ENCODE data around the gene RUNX2.

RUNX2 gene

GRCh38 chr6:45502456-45502855 lies 174.3 kb downstream of the RUNX2 start (continued):
- TF ChIP-seq PATZ1 (CRISPR knock-in tag; IDR thresholded peaks at IDR 0.05; ENCODE audit: borderline replicate concordance): no peak
- no peak for TF ChIP-seq ISL1 (CRISPR knock-in tag; IDR thresholded peaks at IDR 0.05)
- no peak for TF ChIP-seq POU6F1 (CRISPR knock-in tag; IDR thresholded peaks at IDR 0.05; ENCODE audit: borderline replicate concordance, low read depth)
- no peak for TF ChIP-seq ZNF70 (CRISPR knock-in tag; IDR thresholded peaks at IDR 0.05)
- TF ChIP-seq ZFP30 (CRISPR knock-in tag; IDR thresholded peaks at IDR 0.05): no peak
- no peak for TF ChIP-seq TCF4 (CRISPR knock-in tag; IDR thresholded peaks at IDR 0.05; ENCODE audit: borderline replicate concordance)
- no peak for TF ChIP-seq CSDC2 (CRISPR knock-in tag; IDR thresholded peaks at IDR 0.05)
- TF ChIP-seq TOX (CRISPR knock-in tag; IDR thresholded peaks at IDR 0.05; ENCODE audit: borderline replicate concordance): no peak

GRCh38 chr6:45504947-45505346 lies 176.8 kb downstream of the RUNX2 start:
- ATAC-seq: peak; percentile 87

GRCh38 chr6:45505470-45505869 lies 177.3 kb downstream of the RUNX2 start:
- ATAC-seq: no peak
- TF ChIP-seq ESRRG (CRISPR knock-in tag; IDR thresholded peaks at IDR 0.05): no peak
- no peak for TF ChIP-seq ISL1 (CRISPR knock-in tag; IDR thresholded peaks at IDR 0.05)
- no peak for TF ChIP-seq CSRNP3 (CRISPR knock-in tag; IDR thresholded peaks at IDR 0.05)
- no peak for TF ChIP-seq PPARA (CRISPR knock-in tag; IDR thresholded peaks at IDR 0.05; ENCODE audit: borderline replicate concordance)
- no peak for TF ChIP-seq ARNTL (CRISPR knock-in tag; IDR thresholded peaks at IDR 0.05; ENCODE audit: borderline replicate concordance, low read depth)
- TF ChIP-seq ZFP30 (CRISPR knock-in tag; IDR thresholded peaks at IDR 0.05): no peak
- TF ChIP-seq CREB5 (CRISPR knock-in tag; IDR thresholded peaks at IDR 0.05; ENCODE audit: low read depth): no peak
- TF ChIP-seq TCF4 (CRISPR knock-in tag; IDR thresholded peaks at IDR 0.05; ENCODE audit: borderline replicate concordance): no peak
- TF ChIP-seq ZNF565 (CRISPR knock-in tag; conservative IDR thresholded peaks at IDR 0.05; ENCODE audit: low read depth): no peak
- TF ChIP-seq RARB (CRISPR knock-in tag; IDR thresholded peaks at IDR 0.05): no peak
- no peak for TF ChIP-seq GLIS3 (CRISPR knock-in tag; IDR thresholded peaks at IDR 0.05)
- TF ChIP-seq OSR1 (CRISPR knock-in tag; IDR thresholded peaks at IDR 0.05): no peak
- no peak for TF ChIP-seq TSHZ2 (CRISPR knock-in tag; IDR thresholded peaks at IDR 0.05)
- TF ChIP-seq ZNF8 (CRISPR knock-in tag; IDR thresholded peaks at IDR 0.05): no peak
- no peak for TF ChIP-seq ZFP3 (CRISPR knock-in tag; IDR thresholded peaks at IDR 0.05)
- TF ChIP-seq SNAI2 (CRISPR knock-in tag; IDR thresholded peaks at IDR 0.05): no peak

More at GRCh38 chr6:45504947-45505346, 176.8 kb downstream of the RUNX2 start:
- TF ChIP-seq BACH2 (CRISPR knock-in tag; IDR thresholded peaks at IDR 0.05; ENCODE audit: borderline replicate concordance): no peak
- TF ChIP-seq PPARA (CRISPR knock-in tag; IDR thresholded peaks at IDR 0.05; ENCODE audit: borderline replicate concordance): no peak
- TF ChIP-seq ARNTL (CRISPR knock-in tag; IDR thresholded peaks at IDR 0.05; ENCODE audit: borderline replicate concordance, low read depth): no peak
- no peak for TF ChIP-seq ZC3H10 (CRISPR knock-in tag; IDR thresholded peaks at IDR 0.05)
- no peak for TF ChIP-seq TOX (CRISPR knock-in tag; IDR thresholded peaks at IDR 0.05; ENCODE audit: borderline replicate concordance)
- no peak for TF ChIP-seq ESRRG (CRISPR knock-in tag; IDR thresholded peaks at IDR 0.05)
- no peak for TF ChIP-seq ZNF70 (CRISPR knock-in tag; IDR thresholded peaks at IDR 0.05)
- TF ChIP-seq SNAI2 (CRISPR knock-in tag; IDR thresholded peaks at IDR 0.05): no peak
- TF ChIP-seq CREB5 (CRISPR knock-in tag; IDR thresholded peaks at IDR 0.05; ENCODE audit: low read depth): no peak
- TF ChIP-seq GLIS3 (CRISPR knock-in tag; IDR thresholded peaks at IDR 0.05): no peak
- no peak for TF ChIP-seq POU6F1 (CRISPR knock-in tag; IDR thresholded peaks at IDR 0.05; ENCODE audit: borderline replicate concordance, low read depth)
